ENCODE results near the gene SLC30A3. TPM values are rescaled to one million over a fixed set of nuclear protein-coding genes. Genes with fewer than 3 reads are reported as not detected.

SLC30A3 gene
- total and polyA plus RNA-seq, 10 of the 15 experiments (the other 5 are each of a cell fraction or from before 2014, with no cell fraction given), result 0.23 TPM; not detected in 9

DNA sequence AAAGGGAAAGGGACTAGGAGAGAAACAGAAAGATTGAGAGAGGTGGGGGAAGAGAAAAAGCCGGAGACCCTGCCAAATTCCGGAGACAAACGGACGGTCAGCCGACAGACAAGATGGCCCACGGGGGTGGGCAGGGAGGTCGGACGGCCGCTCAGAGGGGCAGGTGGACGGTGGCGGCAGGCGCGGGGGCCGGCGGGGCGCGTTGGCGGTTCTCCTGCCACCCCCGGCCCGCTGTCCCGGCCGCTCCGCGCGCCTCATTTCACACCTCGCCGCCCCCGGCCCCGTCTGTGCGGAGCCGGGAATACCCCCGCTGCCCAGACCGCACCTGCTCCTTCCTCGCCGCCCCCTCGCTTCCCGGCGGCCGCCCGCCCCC, 935 bp downstream of the SLC30A3 start:
- BruUV-seq (replicated peaks), result no TSS peak
- no peaks in the 10 kb centered on the region for H4K20me1 ChIP-seq (ENCODE audit: control insufficient read depth, insufficient read depth)
- no peaks in the 10 kb centered on the region for H3K9me3 ChIP-seq (replicated peaks; ENCODE audit: control insufficient read depth, insufficient read depth, low read length)
- no peak for FAIRE-seq
- POLR2A ChIA-PET, result no interaction called here
- TF ChIP-seq RELA (IDR thresholded peaks at IDR 0.05; ENCODE audit: borderline replicate concordance, partially characterized antibody) (no peak), PAX5 (IDR thresholded peaks at IDR 0.05; ENCODE audit: borderline replicate concordance, low read depth, low read length) (no peak), SPI1 (IDR thresholded peaks at IDR 0.05; ENCODE audit: borderline replicate concordance, insufficient read depth, low read depth, low read length) (no peak), IKZF1 (conservative IDR thresholded peaks at IDR 0.05) (peak; percentile 26; the same call in 1 of the 2 replicates), DPF2 (IDR thresholded peaks at IDR 0.05) (no peak)
- no peak for DNase-seq (ENCODE audit: low read depth, low spot score)
- intact Hi-C loops (cut with micrococcal nuclease; ENCODE audit: unreplicated experiment), result no loop called here
- CTCF ChIA-PET, result no interaction called here
- peaks cover 24 to 41% of the 10 kb centered on the region in 2 experiments for H3K27me3 ChIP-seq (replicated peaks in 1 of 2; ENCODE audit: control insufficient read depth in 2 of 2, insufficient read depth in 2 of 2, low read length in 1 of 2)
- H3K27ac ChIP-seq (ENCODE audit: control insufficient read depth, insufficient read depth), result no peak overlapping the region
- no peak overlapping the region for H3K4me3 ChIP-seq
- 19% methylated on average over 12 of the region's 40 CpGs for WGBS (ENCODE audit: insufficient coverage, insufficient replicate concordance, low lambda C conversion rate, missing lambda C conversion rate)
- no peak overlapping the region for H2AFZ ChIP-seq (ENCODE audit: control insufficient read depth, low read depth, low read length)
- H3K4me1 ChIP-seq (ENCODE audit: control insufficient read depth, insufficient read depth, low read length), result peaks cover 18% of the 10 kb centered on the region
- RAD21 ChIA-PET (ENCODE audit: unreplicated experiment), result interaction anchor here (1.0 kb wide), 1 partner anchor 18 kb away, joined by 3 read pairs; no protein-coding TSS in a partner anchor
- no peak for ATAC-seq
- in situ Hi-C loops (cut with MboI), result no loop called here
- H3K4me2 ChIP-seq (ENCODE audit: control insufficient read depth, insufficient read depth), result peak overlapping the region; percentile 82; the same call in 1 of the 2 replicates
- H3K36me3 ChIP-seq (ENCODE audit: control insufficient read depth in 2 of 2, insufficient read depth in 2 of 2, low read length in 1 of 2), result no peaks in the 10 kb centered on the region
- H3K79me2 ChIP-seq (ENCODE audit: control insufficient read depth, insufficient read depth, low read length), result no peaks in the 10 kb centered on the region
- no peak overlapping the region for H3K9ac ChIP-seq (ENCODE audit: control insufficient read depth, insufficient read depth, low read length)
- SMC1A ChIA-PET (ENCODE audit: uncharacterized antibody, unreplicated experiment), result no interaction called here

- FAIRE-seq (no peak), DNase-seq (ENCODE audit: low read depth, low spot score) (no peak), ATAC-seq (no peak)
- 69% methylated on average over 11 of the region's 11 CpGs for WGBS (ENCODE audit: insufficient coverage, insufficient replicate concordance, low lambda C conversion rate, missing lambda C conversion rate)
- no peak overlapping the region for H3K9ac ChIP-seq (ENCODE audit: control insufficient read depth, insufficient read depth, low read length)
- H3K36me3 ChIP-seq (ENCODE audit: control insufficient read depth in 2 of 2, insufficient read depth in 2 of 2, low read length in 1 of 2), result no peaks in the 10 kb centered on the region
- peaks cover 18% of the 10 kb centered on the region for H3K4me1 ChIP-seq (ENCODE audit: control insufficient read depth, insufficient read depth, low read length)
- SMC1A ChIA-PET (ENCODE audit: uncharacterized antibody, unreplicated experiment), result no interaction called here
- CTCF ChIA-PET, result interaction anchor here (0.6 kb wide), 1 partner anchor 1434 kb away, joined by 5 read pairs; no protein-coding TSS in a partner anchor
- in situ Hi-C loops (cut with MboI), result no loop called here
- H3K79me2 ChIP-seq (ENCODE audit: control insufficient read depth, insufficient read depth, low read length), result no peaks in the 10 kb centered on the region
- H2AFZ ChIP-seq (ENCODE audit: control insufficient read depth, low read depth, low read length), result no peak overlapping the region
- no peaks in the 10 kb centered on the region for H4K20me1 ChIP-seq (ENCODE audit: control insufficient read depth, insufficient read depth)
- intact Hi-C loops (cut with micrococcal nuclease; ENCODE audit: unreplicated experiment), result no loop called here
- H3K4me2 ChIP-seq (ENCODE audit: control insufficient read depth, insufficient read depth), result no peak overlapping the region
- no peak overlapping the region for H3K4me3 ChIP-seq
- H3K27ac ChIP-seq (ENCODE audit: control insufficient read depth, insufficient read depth), result no peak overlapping the region
- no TSS peak for BruUV-seq (replicated peaks)
- RAD21 ChIA-PET (ENCODE audit: unreplicated experiment), result interaction anchor here (0.5 kb wide), 1 partner anchor 92 kb away, joined by 3 read pairs; no protein-coding TSS in a partner anchor
- H3K9me3 ChIP-seq (replicated peaks; ENCODE audit: control insufficient read depth, insufficient read depth, low read length), result no peaks in the 10 kb centered on the region
- POLR2A ChIA-PET, result no interaction called here
- TF ChIP-seq ZNF384 (IDR thresholded peaks at IDR 0.05; ENCODE audit: borderline replicate concordance, low read depth, low read length) (no peak), NFYA (IDR thresholded peaks at IDR 0.05; ENCODE audit: borderline replicate concordance, low read depth, low read length) (no peak), HCFC1 (IDR thresholded peaks at IDR 0.05; ENCODE audit: low read length) (no peak), POLR2AphosphoS2 (IDR thresholded peaks at IDR 0.05; ENCODE audit: low read depth, low read length) (no peak), SIX5 (IDR thresholded peaks at IDR 0.05; ENCODE audit: low read depth, low read length, severe bottlenecking) (no peak), WRNIP1 (IDR thresholded peaks at IDR 0.05; ENCODE audit: borderline replicate concordance, low read depth, low read length) (no peak), SP1 (IDR thresholded peaks at IDR 0.05; ENCODE audit: low read depth, low read length) (no peak), TCF3 (IDR thresholded peaks at IDR 0.05; ENCODE audit: borderline replicate concordance, insufficient read depth, low read depth, low read length) (no peak)
- TF ChIP-seq, protein P1, sequence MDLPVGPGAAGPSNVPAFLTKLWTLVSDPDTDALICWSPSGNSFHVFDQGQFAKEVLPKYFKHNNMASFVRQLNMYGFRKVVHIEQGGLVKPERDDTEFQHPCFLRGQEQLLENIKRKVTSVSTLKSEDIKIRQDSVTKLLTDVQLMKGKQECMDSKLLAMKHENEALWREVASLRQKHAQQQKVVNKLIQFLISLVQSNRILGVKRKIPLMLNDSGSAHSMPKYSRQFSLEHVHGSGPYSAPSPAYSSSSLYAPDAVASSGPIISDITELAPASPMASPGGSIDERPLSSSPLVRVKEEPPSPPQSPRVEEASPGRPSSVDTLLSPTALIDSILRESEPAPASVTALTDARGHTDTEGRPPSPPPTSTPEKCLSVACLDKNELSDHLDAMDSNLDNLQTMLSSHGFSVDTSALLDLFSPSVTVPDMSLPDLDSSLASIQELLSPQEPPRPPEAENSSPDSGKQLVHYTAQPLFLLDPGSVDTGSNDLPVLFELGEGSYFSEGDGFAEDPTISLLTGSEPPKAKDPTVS (IDR thresholded peaks at IDR 0.05; ENCODE audit: low read depth, low read length), result no peak
- H3K27me3 ChIP-seq (replicated peaks in 1 of 2; ENCODE audit: control insufficient read depth in 2 of 2, insufficient read depth in 2 of 2, low read length in 1 of 2), result peaks cover 26 to 40% of the 10 kb centered on the region in 2 experiments
Measured at GRCh38 chr2:27261241-27261925, 1.5 kb downstream of the SLC30A3 start.

All from GM12878 (cell line).